GM15510 (cell line): Measurements from ENCODE around the gene MRPS6.

Experiments
- POLR2A ChIP-seq: IDR thresholded peaks from 3 replicates; pipeline ENCODE4 v1.6.1; 2011; ENCODE audit warnings: borderline replicate concordance; ENCODE audit not compliant: insufficient read length; ENCODE audit errors: extremely low read depth

Gene MRPS6

GRCh38 chr21:34110594-34111202, 37.3 kb downstream of the MRPS6 start:
- no peak for TF ChIP-seq POLR2A

GRCh38 chr21:34112316-34113033, 39.1 kb downstream of the MRPS6 start:
- no peak for TF ChIP-seq POLR2A

- TF ChIP-seq POLR2A, result no peak
These were observed 40.5 kb downstream of the MRPS6 start for GRCh38 chr21:34113842-34114241.

- TF ChIP-seq POLR2A, result no peak
These were observed 41.8 kb downstream of the MRPS6 start for GRCh38 chr21:34115160-34115559.

- no peak for TF ChIP-seq POLR2A
These were observed 43.2 kb downstream of the MRPS6 start for GRCh38 chr21:34116569-34116968.

GRCh38 chr21:34120867-34121266, 47.5 kb downstream of the MRPS6 start:
- no peak for TF ChIP-seq POLR2A

- TF ChIP-seq POLR2A, result no peak
These were observed 48.7 kb downstream of the MRPS6 start for GRCh38 chr21:34122047-34122446.

- no peak for TF ChIP-seq POLR2A
These were observed 50.2 kb downstream of the MRPS6 start for GRCh38 chr21:34123609-34124008.

GRCh38 chr21:34126269-34126668, 52.9 kb downstream of the MRPS6 start:
- TF ChIP-seq POLR2A, result no peak

- TF ChIP-seq POLR2A, result no peak
These were observed 53.3 kb downstream of the MRPS6 start for GRCh38 chr21:34126691-34127090.

GRCh38 chr21:34128124-34128523, 54.7 kb downstream of the MRPS6 start:
- TF ChIP-seq POLR2A, result no peak

- TF ChIP-seq POLR2A, result no peak
These were observed 55.3 kb downstream of the MRPS6 start for GRCh38 chr21:34128674-34129038.

GRCh38 chr21:34129039-34129891, 55.9 kb downstream of the MRPS6 start:
- no peak for TF ChIP-seq POLR2A

GRCh38 chr21:34129901-34130715, 56.7 kb downstream of the MRPS6 start:
- TF ChIP-seq POLR2A, result no peak

GRCh38 chr21:34130716-34130985, 57.3 kb downstream of the MRPS6 start:
- TF ChIP-seq POLR2A, result no peak
